OCI-LY3 (cell line): Measurements from ENCODE around the gene LPCAT4.
A peak's percentile ranks its signal among the peaks of the same experiment; 100 is the strongest.

ENCODE experiments used
- H2AFZ ChIP-seq: fragments of 200-600, 300-600 bp; shearing (Covaris generic); 2 replicates; pipeline ENCODE4 v1.6.0; 2014; ENCODE audit warnings: antibody characterized with exemption, low read depth, low read length
- H3K27ac ChIP-seq: fragments of 200-600, 300-600 bp; sonication (generic); 2 replicates; pipeline ENCODE4 v1.5.1; 2014; ENCODE audit warnings: mild to moderate bottlenecking, low read length, moderate library complexity, mixed read lengths
- H3K27me3 ChIP-seq: fragments of 200-600, 300-600 bp; sonication (generic); 2 replicates; pipeline ENCODE4 v1.6.1; 2014; ENCODE audit warnings: low read depth, low read length, mixed read lengths
- H3K36me3 ChIP-seq: fragments of 200-600, 300-600 bp; sonication (generic); replicated peaks from 2 replicates; pipeline ENCODE3; 2014; ENCODE audit warnings: low read depth, low read length, mixed read lengths
- H3K4me1 ChIP-seq: fragments of 300-600, 200-600 bp; sonication (generic); 2 replicates; pipeline ENCODE4 v1.6.1; 2014; ENCODE audit warnings: low read length, mixed read lengths
- H3K4me2 ChIP-seq: fragments of 200-600, 300-600 bp; sonication (generic); 2 replicates; pipeline ENCODE4 v1.6.1; 2014; ENCODE audit warnings: low read length, mixed read lengths
- H3K4me3 ChIP-seq: fragments of 300-600, 200-600 bp; sonication (generic); 2 replicates; pipeline ENCODE4 v1.5.1; 2014; ENCODE audit warnings: antibody characterized with exemption, mild to moderate bottlenecking, low read length, moderate library complexity
- H3K79me2 ChIP-seq: fragments of 300-600, 200-600 bp; shearing (Covaris generic); 2 replicates; pipeline ENCODE4 v1.6.1; 2014; ENCODE audit warnings: mild to moderate bottlenecking, low read length, mixed read lengths
- H3K9ac ChIP-seq: fragments of 300-600, 200-600 bp; shearing (Covaris generic); 2 replicates; pipeline ENCODE4 v1.6.0; 2014; ENCODE audit warnings: mild to moderate bottlenecking, low read length, moderate library complexity
- H3K9me3 ChIP-seq: fragments of 200-600, 300-600 bp; shearing (Covaris generic); 2 replicates; pipeline ENCODE4 v1.6.1; 2014; ENCODE audit warnings: low read length, mixed read lengths; ENCODE audit not compliant: insufficient read depth
- H4K20me1 ChIP-seq: fragments of 200-600, 300-600 bp; sonication (generic); 2 replicates; pipeline ENCODE4 v1.6.1; 2016; ENCODE audit warnings: low read length, mixed read lengths; ENCODE audit not compliant: insufficient read depth
- EZH2phosphoT487 ChIP-seq: fragments of 200-600 bp; shearing (Covaris generic); IDR thresholded peaks from 2 replicates; pipeline ENCODE4 v1.6.1; 2018; ENCODE audit warnings: antibody characterized with exemption, mixed run types, low read depth
- TF ChIP-seq, protein P1 (sequence below): fragments of 200-600, 300-600 bp; sonication (generic); IDR thresholded peaks from 2 replicates; pipeline ENCODE4 v1.5.1; 2014; ENCODE audit warnings: antibody characterized with exemption, low read length, low read depth

LPCAT4 gene

GRCh38 chr15:34365836-34366235 lies 1.2 kb downstream of the LPCAT4 start:
- TF ChIP-seq, protein P1, sequence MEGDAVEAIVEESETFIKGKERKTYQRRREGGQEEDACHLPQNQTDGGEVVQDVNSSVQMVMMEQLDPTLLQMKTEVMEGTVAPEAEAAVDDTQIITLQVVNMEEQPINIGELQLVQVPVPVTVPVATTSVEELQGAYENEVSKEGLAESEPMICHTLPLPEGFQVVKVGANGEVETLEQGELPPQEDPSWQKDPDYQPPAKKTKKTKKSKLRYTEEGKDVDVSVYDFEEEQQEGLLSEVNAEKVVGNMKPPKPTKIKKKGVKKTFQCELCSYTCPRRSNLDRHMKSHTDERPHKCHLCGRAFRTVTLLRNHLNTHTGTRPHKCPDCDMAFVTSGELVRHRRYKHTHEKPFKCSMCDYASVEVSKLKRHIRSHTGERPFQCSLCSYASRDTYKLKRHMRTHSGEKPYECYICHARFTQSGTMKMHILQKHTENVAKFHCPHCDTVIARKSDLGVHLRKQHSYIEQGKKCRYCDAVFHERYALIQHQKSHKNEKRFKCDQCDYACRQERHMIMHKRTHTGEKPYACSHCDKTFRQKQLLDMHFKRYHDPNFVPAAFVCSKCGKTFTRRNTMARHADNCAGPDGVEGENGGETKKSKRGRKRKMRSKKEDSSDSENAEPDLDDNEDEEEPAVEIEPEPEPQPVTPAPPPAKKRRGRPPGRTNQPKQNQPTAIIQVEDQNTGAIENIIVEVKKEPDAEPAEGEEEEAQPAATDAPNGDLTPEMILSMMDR = no peak
- TF ChIP-seq EZH2phosphoT487 = no peak
- H4K20me1 ChIP-seq = peaks cover 15% of the 10 kb centered on the region
- H3K4me2 ChIP-seq = peak overlapping the region; percentile 81
- H3K9me3 ChIP-seq = no peaks in the 10 kb centered on the region
- no peaks in the 10 kb centered on the region for H3K27me3 ChIP-seq
- peaks cover 40% of the 10 kb centered on the region for H3K79me2 ChIP-seq
- H3K4me3 ChIP-seq = peak overlapping the region; percentile 98
- peaks cover 30% of the 10 kb centered on the region for H3K36me3 ChIP-seq
- peaks cover 38% of the 10 kb centered on the region for H3K4me1 ChIP-seq
- no peak overlapping the region for H2AFZ ChIP-seq
- peak overlapping the region; percentile 68; the same call in 1 of the 2 replicates for H3K27ac ChIP-seq
- peak overlapping the region; percentile 97 for H3K9ac ChIP-seq

DNA sequence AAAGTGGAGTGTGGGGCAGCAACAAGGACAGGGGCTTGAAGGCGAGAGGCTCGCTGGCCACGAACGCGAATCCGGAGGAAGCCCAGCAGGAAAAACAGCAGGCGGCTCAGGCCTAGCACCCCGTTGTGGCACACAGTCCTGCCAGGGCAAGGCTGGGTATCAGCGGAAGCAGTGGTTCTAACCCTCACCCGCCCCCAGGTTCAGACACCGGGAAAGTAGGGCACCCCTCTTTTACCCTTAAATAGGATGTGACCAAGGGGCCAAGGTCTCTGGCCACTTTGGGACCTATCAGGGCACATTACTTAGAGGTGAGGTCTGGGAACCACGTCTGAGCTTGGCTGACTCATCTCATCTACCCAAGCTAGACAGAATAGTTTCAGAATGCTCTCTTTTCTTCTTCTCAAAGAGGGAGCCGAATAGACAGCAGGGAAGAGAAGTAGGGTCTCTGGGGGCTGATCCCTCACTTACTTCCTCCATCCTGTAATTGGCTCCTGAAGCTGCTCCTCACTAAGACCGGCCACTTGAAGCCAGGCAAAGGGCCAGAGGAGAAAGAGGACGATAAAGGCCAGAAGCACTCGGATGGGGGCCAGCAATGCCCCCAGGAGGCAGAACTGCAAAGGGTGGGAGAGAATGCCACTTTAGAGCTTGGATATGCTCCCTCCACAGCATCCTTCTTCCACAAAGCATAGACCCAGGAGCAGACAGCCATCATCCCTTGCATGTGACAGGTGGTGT lies 1.7 kb downstream of the LPCAT4 start:
- Histone ChIP-seq H2AFZ (no peak overlapping the region), H3K4me3 (peak overlapping the region; percentile 98), H4K20me1 (peaks cover 15% of the 10 kb centered on the region), H3K9me3 (no peaks in the 10 kb centered on the region), H3K36me3 (peaks cover 35% of the 10 kb centered on the region), H3K4me2 (peak overlapping the region; percentile 81), H3K79me2 (peaks cover 40% of the 10 kb centered on the region), H3K9ac (peak overlapping the region; percentile 97), H3K27me3 (no peaks in the 10 kb centered on the region), H3K4me1 (peaks cover 32% of the 10 kb centered on the region), H3K27ac (no peak overlapping the region)
- TF ChIP-seq, protein P1 = no peak
- no peak for TF ChIP-seq EZH2phosphoT487

DNA sequence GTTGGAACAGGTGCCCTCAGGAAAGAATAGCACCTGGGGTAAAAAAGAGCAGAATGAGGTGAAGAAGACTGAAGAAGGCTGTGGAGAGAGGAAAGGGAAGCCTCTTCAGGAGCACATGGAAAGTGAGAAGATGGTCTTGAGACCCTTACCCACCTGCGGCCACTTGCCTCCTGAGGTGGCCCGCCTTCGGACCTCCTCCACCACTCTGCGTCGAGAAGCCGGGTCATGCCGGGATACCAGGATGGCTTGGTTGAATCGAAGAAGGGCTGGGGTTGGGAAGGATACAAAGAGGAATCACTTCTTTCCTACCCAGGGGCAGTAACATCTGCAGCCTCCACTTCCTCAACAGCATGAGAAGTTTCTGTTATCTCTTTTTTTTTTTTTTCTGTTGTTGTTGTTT lies 3.0 kb downstream of the LPCAT4 start:
- H3K36me3 ChIP-seq = peaks cover 43% of the 10 kb centered on the region
- H3K4me1 ChIP-seq = peaks cover 24% of the 10 kb centered on the region
- H2AFZ ChIP-seq = no peak overlapping the region
- H3K27ac ChIP-seq = no peak overlapping the region
- peaks cover 15% of the 10 kb centered on the region for H4K20me1 ChIP-seq
- no peak for TF ChIP-seq EZH2phosphoT487
- TF ChIP-seq, protein P1 = no peak
- no peak overlapping the region for H3K4me2 ChIP-seq
- no peaks in the 10 kb centered on the region for H3K27me3 ChIP-seq
- H3K9ac ChIP-seq = no peak overlapping the region
- peaks cover 40% of the 10 kb centered on the region for H3K79me2 ChIP-seq
- no peak overlapping the region for H3K4me3 ChIP-seq
- H3K9me3 ChIP-seq = no peaks in the 10 kb centered on the region

- Histone ChIP-seq H3K36me3 (peaks cover 52% of the 10 kb centered on the region), H2AFZ (no peak overlapping the region), H3K4me3 (no peak overlapping the region), H3K27me3 (no peaks in the 10 kb centered on the region), H4K20me1 (peaks cover 15% of the 10 kb centered on the region), H3K79me2 (peaks cover 31% of the 10 kb centered on the region), H3K27ac (no peak overlapping the region), H3K4me2 (no peak overlapping the region), H3K9ac (no peak overlapping the region), H3K9me3 (no peaks in the 10 kb centered on the region), H3K4me1 (peaks cover 13% of the 10 kb centered on the region)
- TF ChIP-seq, protein P1 = no peak
- TF ChIP-seq EZH2phosphoT487 = no peak
Observed at GRCh38 chr15:34362047-34362773, 4.8 kb downstream of the LPCAT4 start.
